ENCODE data around the gene RHOT2.

DNA sequence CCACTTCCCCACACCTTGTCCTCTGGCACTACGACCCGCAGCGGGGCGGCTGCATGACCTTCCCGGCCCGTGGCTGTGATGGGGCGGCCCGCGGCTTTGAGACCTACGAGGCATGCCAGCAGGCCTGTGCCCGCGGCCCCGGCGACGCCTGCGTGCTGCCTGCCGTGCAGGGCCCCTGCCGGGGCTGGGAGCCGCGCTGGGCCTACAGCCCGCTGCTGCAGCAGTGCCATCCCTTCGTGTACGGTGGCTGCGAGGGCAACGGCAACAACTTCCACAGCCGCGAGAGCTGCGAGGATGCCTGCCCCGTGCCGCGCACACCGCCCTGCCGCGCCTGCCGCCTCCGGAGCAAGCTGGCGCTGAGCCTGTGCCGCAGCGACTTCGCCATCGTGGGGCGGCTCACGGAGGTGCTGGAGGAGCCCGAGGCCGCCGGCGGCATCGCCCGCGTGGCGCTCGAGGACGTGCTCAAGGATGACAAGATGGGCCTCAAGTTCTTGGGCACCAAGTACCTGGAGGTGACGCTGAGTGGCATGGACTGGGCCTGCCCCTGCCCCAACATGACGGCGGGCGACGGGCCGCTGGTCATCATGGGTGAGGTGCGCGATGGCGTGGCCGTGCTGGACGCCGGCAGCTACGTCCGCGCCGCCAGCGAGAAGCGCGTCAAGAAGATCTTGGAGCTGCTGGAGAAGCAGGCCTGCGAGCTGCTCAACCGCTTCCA, 34.4 kb upstream of the RHOT2 start:
- TF ChIP-seq GATA2 (IDR thresholded peaks at IDR 0.05; ENCODE audit: low read depth, low read length), result no peak
- TF ChIP-seq GATA3 (IDR thresholded peaks at IDR 0.05; ENCODE audit: low read depth, low read length), result no peak
